Peyer's patch (tissue), 4 donors: ENCODE results near the gene CYTH3. TPM values are rescaled to one million over a fixed set of nuclear protein-coding genes. Genes with fewer than 3 reads are reported as not detected.

Source experiments
- DNase-seq, 3 donors: peaks; one replicate each; pipeline ENCODE4 v3.0.0-alpha.2; 2017 to 2019
- H3K27ac ChIP-seq, 4 donors: fragments of 200-600 bp; sonication (generic); one replicate each; pipeline ENCODE4 v1.5.1; 2016 to 2019
- H3K27me3 ChIP-seq, 2 donors: fragments of 200-600 bp; sonication (generic); one replicate each; pipeline ENCODE4 v1.5.1; 2019
- H3K36me3 ChIP-seq, 3 donors: fragments of 200-600 bp; sonication (generic); one replicate each; pipeline ENCODE4 v1.5.1; 2016 to 2019
- H3K4me1 ChIP-seq, 4 donors: fragments of 200-600 bp; sonication (generic); one replicate each; pipeline ENCODE4 v1.5.1; 2016 to 2019
- H3K4me3 ChIP-seq, 4 donors: fragments of 200-600 bp; sonication (generic); 1 replicate in 3 of 4; 2 replicates in 1 of 4; pipeline ENCODE4 v1.5.1; 2016 to 2019; ENCODE audit warnings: mild to moderate bottlenecking in 1 of 4
- H3K9me3 ChIP-seq, 4 donors: fragments of 200-600 bp; sonication (generic); one replicate each; pipeline ENCODE4 v1.5.1; 2016 to 2019; ENCODE audit warnings: mild to moderate bottlenecking in 1 of 4
- CTCF ChIP-seq, 6 experiments: fragments of 450-650 bp in 4 of 6; fragments of 200-600 bp in 2 of 6; sonication (generic) in 1 of 6; IDR thresholded peaks; one replicate each; pipeline ENCODE4 v1.5.1; 2017 to 2019; ENCODE audit warnings: antibody characterized with exemption in 6 of 6, mild to moderate bottlenecking in 3 of 6, moderate library complexity in 1 of 6
- POLR2A ChIP-seq, 2 donors: fragments of 450-650 bp; IDR thresholded peaks; one replicate each; pipeline ENCODE4 v1.5.1; 2017; ENCODE audit warnings: antibody characterized with exemption in 2 of 2, mild to moderate bottlenecking in 2 of 2, moderate library complexity in 2 of 2
- total RNA-seq, 4 donors: library from RNA; depleted of rRNA; stranded (reverse); fragments of >200 nt; gene quantifications; one replicate each; pipeline ENCODE4 v1.1.0, GENCODE V29; 2016

CYTH3 gene
- total RNA-seq, 4 donors from 2014 or later = 19.0 to 70.7 (median 45.6) TPM

- H3K4me1 ChIP-seq = peaks cover 0 to 5% (median 0%) of the 10 kb centered on the region in 4 donors
- no peak overlapping the region for H3K4me3 ChIP-seq
- DNase-seq = no peak
- no peak for TF ChIP-seq CTCF (IDR thresholded peaks at IDR 0.05)
- TF ChIP-seq POLR2A (IDR thresholded peaks at IDR 0.05) = no peak
- H3K27me3 ChIP-seq = no peaks in the 10 kb centered on the region
- H3K9me3 ChIP-seq = no peaks in the 10 kb centered on the region
- no peaks in the 10 kb centered on the region for H3K36me3 ChIP-seq
- no peak overlapping the region for H3K27ac ChIP-seq
Observed at GRCh38 chr7:6212008-6212407, 60.4 kb downstream of the CYTH3 start.

- H3K36me3 ChIP-seq = no peaks in the 10 kb centered on the region
- TF ChIP-seq POLR2A (IDR thresholded peaks at IDR 0.05) (no peak), CTCF (IDR thresholded peaks at IDR 0.05) (no peak)
- peaks cover 0 to 5% (median 0%) of the 10 kb centered on the region in 4 donors for H3K4me1 ChIP-seq
- no peak overlapping the region for H3K27ac ChIP-seq
- no peaks in the 10 kb centered on the region for H3K27me3 ChIP-seq
- no peak for DNase-seq
- no peaks in the 10 kb centered on the region for H3K9me3 ChIP-seq
- H3K4me3 ChIP-seq = no peak overlapping the region
Observed at GRCh38 chr7:6210621-6211372, 61.6 kb downstream of the CYTH3 start.

GRCh38 chr7:6209340-6209739 lies 63.1 kb downstream of the CYTH3 start:
- no peak overlapping the region for H3K27ac ChIP-seq

GRCh38 chr7:6208573-6209328 lies 63.7 kb downstream of the CYTH3 start:
- no peak overlapping the region for H3K4me3 ChIP-seq
- no peak overlapping the region for H3K27ac ChIP-seq
- H3K27me3 ChIP-seq = no peaks in the 10 kb centered on the region
- DNase-seq = no peak
- H3K36me3 ChIP-seq = no peaks in the 10 kb centered on the region
- TF ChIP-seq CTCF (IDR thresholded peaks at IDR 0.05) (no peak), POLR2A (IDR thresholded peaks at IDR 0.05) (no peak)
- no peaks in the 10 kb centered on the region for H3K9me3 ChIP-seq
- H3K4me1 ChIP-seq = peaks cover 0 to 5% (median 0%) of the 10 kb centered on the region in 4 donors

More at GRCh38 chr7:6209340-6209739, 63.1 kb downstream of the CYTH3 start:
- H3K27me3 ChIP-seq = no peaks in the 10 kb centered on the region
- H3K4me3 ChIP-seq = no peak overlapping the region
- no peak for DNase-seq
- no peaks in the 10 kb centered on the region for H3K9me3 ChIP-seq
- H3K4me1 ChIP-seq = peaks cover 0 to 5% (median 0%) of the 10 kb centered on the region in 4 donors
- no peak for TF ChIP-seq CTCF (IDR thresholded peaks at IDR 0.05)
- H3K36me3 ChIP-seq = no peaks in the 10 kb centered on the region

- no peak overlapping the region for H3K4me3 ChIP-seq
- no peaks in the 10 kb centered on the region for H3K27me3 ChIP-seq
- TF ChIP-seq POLR2A (IDR thresholded peaks at IDR 0.05) (no peak), CTCF (IDR thresholded peaks at IDR 0.05) (no peak)
- H3K4me1 ChIP-seq = peaks cover 0 to 5% (median 0%) of the 10 kb centered on the region in 4 donors
- no peak overlapping the region for H3K27ac ChIP-seq
- H3K9me3 ChIP-seq = no peaks in the 10 kb centered on the region
- DNase-seq = no peak
- no peaks in the 10 kb centered on the region for H3K36me3 ChIP-seq
Observed at GRCh38 chr7:6205971-6206660, 66.3 kb downstream of the CYTH3 start.
